Bronchial epithelial cell (primary cell): Measurements from ENCODE around the gene JAG1. TPM values are rescaled to one million over a fixed set of nuclear protein-coding genes. Genes with fewer than 3 reads are reported as not detected.

Experiments
- DNase-seq: peaks from one replicate; pipeline ENCODE4 v3.0.0-alpha.2; 2010; ENCODE audit warnings: low read depth
- FAIRE-seq: peaks from 2 replicates; lab custom pipeline; 2011; peaks lifted over from hg19 to GRCh38; lab: Jason Lieb, UNC
- H3K27me3 ChIP-seq: 2 replicates; pipeline ENCODE4 v1.5.1; 2011; ENCODE audit warnings: low read length; ENCODE audit not compliant: control insufficient read depth, insufficient read depth
- H3K36me3 ChIP-seq: 2 replicates; pipeline ENCODE4 v1.5.1; 2011; ENCODE audit warnings: low read length; ENCODE audit not compliant: control insufficient read depth, insufficient read depth
- H3K4me3 ChIP-seq: 2 replicates; pipeline ENCODE4 v1.5.1; 2011; ENCODE audit warnings: mild to moderate bottlenecking, low read depth, low read length, control low read depth
- CTCF ChIP-seq: IDR thresholded peaks from 2 replicates; pipeline ENCODE4 v1.5.1; 2011; ENCODE audit warnings: mild to moderate bottlenecking, moderate library complexity, low read length, control low read depth, inconsistent platforms; ENCODE audit not compliant: insufficient read depth, severe bottlenecking
- total RNA-seq: library from RNA; depleted of rRNA; stranded (reverse); fragments of >200 nt; gene quantifications from 2 replicates; pipeline ENCODE4 v1.2.1, GENCODE V29; 2014

The JAG1 gene
- total RNA-seq, 1 donor from 2014 or later = 310 TPM

GRCh38 chr20:10652660-10653261 is 21.0 kb downstream of the JAG1 start:
- DNase-seq = no peak
- Histone ChIP-seq H3K4me3 (no peak overlapping the region), H3K27me3 (no peaks in the 10 kb centered on the region), H3K36me3 (peaks cover 50% of the 10 kb centered on the region)
- no peak for FAIRE-seq
- TF ChIP-seq CTCF = no peak

- Histone ChIP-seq H3K36me3 (peaks cover 52% of the 10 kb centered on the region), H3K4me3 (no peak overlapping the region), H3K27me3 (no peaks in the 10 kb centered on the region)
- no peak for FAIRE-seq
- DNase-seq = no peak
- no peak for TF ChIP-seq CTCF
Measured at GRCh38 chr20:10652185-10652584, 21.6 kb downstream of the JAG1 start.

- peak; percentile 23 for FAIRE-seq
- Histone ChIP-seq H3K4me3 (no peak overlapping the region), H3K27me3 (no peaks in the 10 kb centered on the region), H3K36me3 (peaks cover 58% of the 10 kb centered on the region)
- DNase-seq = no peak
- TF ChIP-seq CTCF = no peak
Measured at GRCh38 chr20:10651227-10651990, 22.4 kb downstream of the JAG1 start.

GRCh38 chr20:10649797-10650160 is 24.0 kb downstream of the JAG1 start:
- no peak for FAIRE-seq
- peaks cover 67% of the 10 kb centered on the region for H3K36me3 ChIP-seq
- no peak for TF ChIP-seq CTCF

GRCh38 chr20:10649080-10649796 is 24.6 kb downstream of the JAG1 start:
- FAIRE-seq (no peak), DNase-seq (no peak)

More at GRCh38 chr20:10649797-10650160, 24.0 kb downstream of the JAG1 start:
- Histone ChIP-seq H3K27me3 (no peaks in the 10 kb centered on the region), H3K4me3 (no peak overlapping the region)
- DNase-seq = no peak

More at GRCh38 chr20:10649080-10649796, 24.6 kb downstream of the JAG1 start:
- no peak for TF ChIP-seq CTCF
- Histone ChIP-seq H3K4me3 (no peak overlapping the region), H3K27me3 (no peaks in the 10 kb centered on the region), H3K36me3 (peaks cover 72% of the 10 kb centered on the region)
